ENCODE measurements around the gene PMIS2. TPM values are rescaled to one million over a fixed set of nuclear protein-coding genes. Genes with fewer than 3 reads are reported as not detected.

Gene PMIS2
- total RNA-seq, 2 experiments from 2014 or later = not detected

DNA sequence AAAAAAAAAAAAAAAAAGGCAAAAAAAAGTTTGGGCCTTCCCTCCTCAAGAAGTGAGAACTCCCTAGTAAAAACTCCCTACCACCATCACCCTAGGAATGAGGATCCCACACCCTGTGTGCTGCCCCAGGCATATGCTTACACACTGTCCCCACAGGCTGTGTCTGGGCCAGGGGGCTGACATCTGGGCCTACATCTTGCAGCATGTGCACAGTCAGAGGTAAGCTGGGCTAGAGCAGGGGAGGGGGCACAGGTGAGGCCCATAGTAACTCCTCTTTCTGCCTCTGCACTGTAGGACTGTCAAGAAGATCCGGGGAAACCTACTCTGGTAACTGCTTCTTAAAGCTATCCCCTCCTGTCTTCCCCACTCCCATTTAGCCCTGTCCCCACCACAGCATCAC lies 27.6 kb downstream of the PMIS2 start:
- peak overlapping the region; percentile 87 for H3K4me3 Mint-ChIP-seq
- H3K27me3 Mint-ChIP-seq = no peaks in the 10 kb centered on the region
- peak overlapping the region; percentile 91 for H3K27ac Mint-ChIP-seq
- peaks cover under 1% of the 10 kb centered on the region for H3K9me3 Mint-ChIP-seq
- DNase-seq (no peak), ATAC-seq (ENCODE audit: low read depth) (no peak)
- peaks cover 8% of the 10 kb centered on the region for H3K36me3 Mint-ChIP-seq
- POLR2A ChIA-PET = interaction anchor here (0.6 to 2.2 kb wide), 10 partner anchors 8 to 79 kb away, joined by 3 to 21 read pairs (median 5); partner anchors contain the start of genes COX6B1 and RBM42
- H3K4me1 Mint-ChIP-seq = peaks cover 27% of the 10 kb centered on the region

DNA sequence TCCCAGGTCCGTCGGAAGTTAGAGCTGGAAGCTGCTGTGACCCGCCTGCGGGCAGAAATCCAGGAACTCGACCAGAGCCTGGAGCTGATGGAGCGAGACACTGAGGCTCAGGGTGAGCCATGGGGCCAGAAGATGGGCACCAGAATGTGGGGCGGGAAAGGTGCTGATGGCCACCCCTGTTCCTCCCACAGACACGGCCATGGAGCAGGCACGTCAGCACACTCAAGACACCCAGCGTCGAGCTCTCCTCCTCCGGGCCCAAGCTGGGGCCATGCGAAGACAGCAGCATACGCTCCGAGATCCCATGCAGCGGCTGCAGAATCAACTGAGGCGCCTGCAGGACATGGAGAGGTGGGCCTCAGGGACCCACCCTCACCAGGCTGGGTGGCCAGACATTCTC lies 29.1 kb downstream of the PMIS2 start:
- H3K4me3 Mint-ChIP-seq = no peak overlapping the region
- POLR2A ChIA-PET = interaction anchor here (1.4 to 1.5 kb wide), 2 partner anchors 8 to 29 kb away, joined by 4 to 9 read pairs; no protein-coding TSS in a partner anchor
- H3K36me3 Mint-ChIP-seq = peaks cover 6% of the 10 kb centered on the region
- DNase-seq (no peak), ATAC-seq (ENCODE audit: low read depth) (no peak)
- no peak overlapping the region for H3K27ac Mint-ChIP-seq
- no peaks in the 10 kb centered on the region for H3K9me3 Mint-ChIP-seq
- no peaks in the 10 kb centered on the region for H3K27me3 Mint-ChIP-seq
- H3K4me1 Mint-ChIP-seq = peaks cover 19% of the 10 kb centered on the region

GRCh38 chr19:35618857-35619256 lies 32.9 kb downstream of the PMIS2 start:
- DNase-seq (no peak), ATAC-seq (ENCODE audit: low read depth) (no peak)
- Mint-ChIP-seq H3K27me3 (no peaks in the 10 kb centered on the region), H3K4me3 (no peak overlapping the region), H3K36me3 (peaks cover 8% of the 10 kb centered on the region), H3K4me1 (peaks cover 4% of the 10 kb centered on the region), H3K9me3 (no peaks in the 10 kb centered on the region), H3K27ac (no peak overlapping the region)
- POLR2A ChIA-PET = no interaction called here

- no peak overlapping the region for H3K27ac Mint-ChIP-seq
- peaks cover 8% of the 10 kb centered on the region for H3K36me3 Mint-ChIP-seq
- no peak overlapping the region for H3K4me3 Mint-ChIP-seq
- H3K27me3 Mint-ChIP-seq = no peaks in the 10 kb centered on the region
- POLR2A ChIA-PET = no interaction called here
- peaks cover 4% of the 10 kb centered on the region for H3K4me1 Mint-ChIP-seq
- no peaks in the 10 kb centered on the region for H3K9me3 Mint-ChIP-seq
- DNase-seq (no peak), ATAC-seq (ENCODE audit: low read depth) (no peak)
Observed at GRCh38 chr19:35619290-35619923, 33.4 kb downstream of the PMIS2 start.

DNA sequence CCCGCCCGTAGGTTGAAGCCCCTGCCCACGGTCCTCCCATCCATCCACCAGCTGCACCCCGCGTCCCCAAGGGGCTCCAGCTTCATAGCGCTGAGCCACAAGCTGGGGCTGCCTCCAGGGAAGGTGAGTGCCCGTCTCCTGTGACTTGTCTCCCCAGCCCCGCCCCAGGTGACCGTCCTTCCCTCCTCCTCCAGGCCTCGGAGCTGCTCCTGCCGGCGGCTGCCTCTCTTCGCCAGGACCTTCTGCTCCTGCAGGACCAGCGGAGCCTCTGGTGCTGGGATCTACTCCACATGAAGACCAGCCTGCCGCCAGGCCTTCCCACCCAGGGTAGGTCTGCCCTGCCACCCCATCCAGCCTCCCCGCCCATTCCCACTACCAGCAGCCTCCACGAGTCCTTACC lies 34.0 kb downstream of the PMIS2 start:
- Mint-ChIP-seq H3K27ac (peak overlapping the region; percentile 34), H3K36me3 (peaks cover 9% of the 10 kb centered on the region), H3K9me3 (no peaks in the 10 kb centered on the region)

GRCh38 chr19:35621708-35622107 lies 35.7 kb downstream of the PMIS2 start:
- Mint-ChIP-seq H3K27me3 (no peaks in the 10 kb centered on the region), H3K9me3 (no peaks in the 10 kb centered on the region), H3K36me3 (peaks cover 6% of the 10 kb centered on the region), H3K4me1 (no peaks in the 10 kb centered on the region), H3K27ac (no peak overlapping the region), H3K4me3 (no peak overlapping the region)
- POLR2A ChIA-PET = interaction anchor here (2.0 kb wide), 1 partner anchor 9 kb away, joined by 5 read pairs; the partner anchor contains the start of gene HAUS5
- ATAC-seq (ENCODE audit: low read depth) (no peak), DNase-seq (no peak)

More for the DNA sequence above, 34.0 kb downstream of the PMIS2 start:
- ATAC-seq (ENCODE audit: low read depth) (no peak), DNase-seq (no peak)
- Mint-ChIP-seq H3K4me3 (no peak overlapping the region), H3K27me3 (no peaks in the 10 kb centered on the region), H3K4me1 (peaks cover 4% of the 10 kb centered on the region)
- POLR2A ChIA-PET = no interaction called here

DNA sequence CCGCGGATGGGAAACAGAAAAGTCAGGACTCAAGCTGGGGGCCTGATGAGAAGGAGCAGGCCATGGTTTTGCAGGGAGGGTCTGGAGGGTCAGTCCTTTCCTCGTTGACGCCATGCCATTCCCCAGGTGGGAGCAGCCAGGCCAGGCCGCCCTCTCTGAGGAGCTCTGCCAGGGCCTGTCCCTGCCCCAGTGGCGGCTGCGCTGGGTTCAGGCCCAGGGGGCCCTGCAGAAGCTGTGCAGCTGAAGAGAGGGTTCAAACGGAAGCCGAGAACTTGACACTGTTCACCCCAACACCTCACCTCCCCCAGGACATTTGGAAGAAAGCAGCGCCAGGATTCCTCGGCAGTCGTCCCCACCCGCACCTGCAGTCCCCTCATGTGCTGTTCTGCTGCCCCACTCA lies 36.8 kb downstream of the PMIS2 start:
- Mint-ChIP-seq H3K27me3 (no peaks in the 10 kb centered on the region), H3K4me1 (no peaks in the 10 kb centered on the region), H3K9me3 (no peaks in the 10 kb centered on the region), H3K36me3 (peaks cover 6% of the 10 kb centered on the region), H3K27ac (peak overlapping the region; percentile 58), H3K4me3 (no peak overlapping the region)
- POLR2A ChIA-PET = interaction anchor here (1.3 to 2.0 kb wide), 2 partner anchors 8 to 10 kb away, joined by 4 to 5 read pairs; partner anchors contain the start of gene HAUS5
- ATAC-seq (ENCODE audit: low read depth) (no peak), DNase-seq (no peak)

- Mint-ChIP-seq H3K36me3 (peaks cover 6% of the 10 kb centered on the region), H3K4me3 (no peak overlapping the region), H3K27ac (peak overlapping the region; percentile 58), H3K4me1 (peaks cover 3% of the 10 kb centered on the region), H3K27me3 (no peaks in the 10 kb centered on the region), H3K9me3 (no peaks in the 10 kb centered on the region)
- POLR2A ChIA-PET = interaction anchor here (0.6 to 1.3 kb wide), 4 partner anchors 9 to 431 kb away, joined by 3 to 5 read pairs (median 4); partner anchors contain the start of genes HAUS5 and THAP8
- no peak for DNase-seq
- no peak for ATAC-seq (ENCODE audit: low read depth)
Observed at GRCh38 chr19:35623327-35624010, 37.5 kb downstream of the PMIS2 start.

- Mint-ChIP-seq H3K36me3 (peaks cover 12% of the 10 kb centered on the region), H3K4me1 (peaks cover 12% of the 10 kb centered on the region), H3K27ac (peak overlapping the region; percentile 99), H3K4me3 (peak overlapping the region; percentile 97), H3K27me3 (no peaks in the 10 kb centered on the region), H3K9me3 (no peaks in the 10 kb centered on the region)
- ATAC-seq (ENCODE audit: low read depth) (no peak), DNase-seq (no peak)
- POLR2A ChIA-PET = interaction anchor here (0.7 to 1.2 kb wide), 3 partner anchors 15 to 20 kb away, joined by 3 to 12 read pairs (median 3); partner anchors contain the start of genes COX6B1 and HAUS5
Observed at GRCh38 chr19:35628264-35628564, 42.2 kb downstream of the PMIS2 start.

- POLR2A ChIA-PET = interaction anchor here (0.7 to 1.2 kb wide), 3 partner anchors 16 to 20 kb away, joined by 3 to 12 read pairs (median 3); partner anchors contain the start of genes COX6B1 and HAUS5
- DNase-seq (peak; percentile 98), ATAC-seq (ENCODE audit: low read depth) (peak; percentile 100)
- Mint-ChIP-seq H3K9me3 (no peaks in the 10 kb centered on the region), H3K27ac (peak within 1 kb of the TSS; percentile 99), H3K36me3 (peaks cover 14% of the 10 kb centered on the region), H3K4me1 (peaks cover 14% of the 10 kb centered on the region), H3K4me3 (peak within 1 kb of the TSS; percentile 97), H3K27me3 (no peaks in the 10 kb centered on the region)
Observed at GRCh38 chr19:35628565-35629331, 42.8 kb downstream of the PMIS2 start, which contains the start of gene RBM42. Gene RBM42, plus strand, starts transcription at chr19:35629036. Its CDS starts 118 bp downstream, at chr19:35629154.

- Mint-ChIP-seq H3K27me3 (no peaks in the 10 kb centered on the region), H3K9me3 (no peaks in the 10 kb centered on the region), H3K27ac (peak overlapping the region; percentile 99), H3K4me1 (peaks cover 14% of the 10 kb centered on the region), H3K4me3 (peak overlapping the region; percentile 97), H3K36me3 (peaks cover 14% of the 10 kb centered on the region)
- ATAC-seq (ENCODE audit: low read depth) (no peak), DNase-seq (no peak)
- POLR2A ChIA-PET = interaction anchor here (0.7 to 0.9 kb wide), 2 partner anchors 11 to 13 kb away, joined by 3 to 5 read pairs; no protein-coding TSS in a partner anchor
Observed at GRCh38 chr19:35629332-35629633, 43.3 kb downstream of the PMIS2 start.

DNA sequence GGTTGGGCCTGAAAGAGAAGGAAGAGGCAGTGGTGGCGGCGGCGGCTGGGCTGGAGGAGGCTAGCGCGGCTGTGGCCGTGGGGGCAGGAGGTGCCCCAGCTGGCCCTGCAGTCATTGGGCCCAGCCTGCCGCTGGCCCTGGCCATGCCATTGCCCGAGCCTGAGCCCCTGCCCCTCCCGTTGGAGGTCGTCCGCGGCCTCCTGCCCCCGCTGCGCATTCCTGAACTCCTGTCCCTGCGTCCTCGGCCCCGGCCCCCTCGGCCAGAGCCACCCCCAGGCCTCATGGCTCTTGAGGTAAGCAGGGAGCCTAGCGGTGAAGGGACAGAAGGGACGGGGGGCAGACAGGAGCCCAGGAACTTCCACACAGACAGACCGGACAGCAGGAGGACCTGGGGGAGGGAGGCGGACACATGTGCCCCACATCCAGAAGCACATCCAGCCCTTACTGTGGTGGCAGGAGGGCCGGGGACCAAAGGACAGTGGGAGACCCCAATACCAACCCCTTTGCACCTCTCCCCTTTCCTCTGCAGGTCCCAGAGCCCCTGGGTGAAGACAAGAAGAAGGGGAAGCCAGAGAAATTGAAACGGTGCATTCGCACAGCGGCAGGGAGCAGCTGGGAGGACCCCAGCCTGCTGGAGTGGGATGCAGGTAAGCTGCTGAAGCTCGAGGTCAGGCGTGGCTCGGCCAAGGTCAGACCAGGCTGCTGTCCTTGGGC lies 47.9 kb downstream of the PMIS2 start:
- no peaks in the 10 kb centered on the region for H3K9me3 Mint-ChIP-seq
- DNase-seq (no peak), ATAC-seq (ENCODE audit: low read depth) (no peak)
- peaks cover 20% of the 10 kb centered on the region for H3K36me3 Mint-ChIP-seq
- no peaks in the 10 kb centered on the region for H3K27me3 Mint-ChIP-seq
- H3K4me1 Mint-ChIP-seq = peaks cover 15% of the 10 kb centered on the region
- no peak overlapping the region for H3K27ac Mint-ChIP-seq
- no peak overlapping the region for H3K4me3 Mint-ChIP-seq
- POLR2A ChIA-PET = interaction anchor here (1.4 kb wide), 1 partner anchor 10 kb away, joined by 6 read pairs; no protein-coding TSS in a partner anchor

All from activated naive CD8-positive, alpha-beta T cell treated with anti-CD3 and anti-CD28 coated beads, Interleukin-2, amount 10 ng/mL, durations not matched to agents 7 days and 5 days (primary cell).